Measurements from ENCODE around the gene APMAP.

Gene APMAP

DNA sequence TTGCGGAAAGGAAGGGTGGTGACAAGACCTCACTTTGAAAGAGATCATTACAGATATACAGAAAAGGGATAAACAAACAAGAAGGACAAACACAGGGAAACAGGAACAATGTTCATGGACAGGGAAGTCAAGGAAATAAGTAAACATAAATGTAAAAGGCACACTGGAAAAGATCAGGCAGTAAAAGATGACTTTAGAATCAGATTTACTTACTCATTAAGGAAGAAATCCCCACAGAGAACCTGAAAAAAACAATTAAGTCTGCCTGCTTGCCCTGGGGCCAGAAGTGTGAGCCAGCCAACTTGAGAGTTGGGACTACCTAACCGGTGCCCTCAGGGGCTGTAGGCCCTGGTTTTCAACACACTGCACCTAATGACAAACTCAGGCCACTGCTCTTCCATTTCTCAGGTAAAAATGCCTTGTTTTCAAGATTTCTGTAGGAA is 1.7 kb downstream of the APMAP start:
- DNase-seq (ENCODE audit: low read depth in 2 of 2, low spot score in 1 of 2): no peak

DNA sequence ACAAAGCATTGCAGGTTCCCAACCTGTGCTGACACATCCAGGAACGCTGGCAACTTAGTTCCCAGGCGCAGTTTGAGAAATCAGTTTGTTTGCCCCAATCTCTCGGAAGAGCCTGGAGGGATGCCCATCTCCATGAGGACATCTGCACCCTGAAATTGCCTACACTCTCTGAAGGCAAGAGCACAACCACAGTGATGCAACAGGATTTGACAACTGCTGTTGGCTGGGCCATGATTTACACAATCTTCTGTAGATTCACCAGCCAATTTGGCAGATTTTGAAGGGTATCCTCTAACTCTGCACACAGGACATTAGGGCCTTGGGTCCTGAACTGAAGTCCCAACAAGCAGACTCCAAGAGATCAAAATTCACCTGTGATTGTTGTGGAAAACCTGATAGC is 3.4 kb downstream of the APMAP start:
- DNase-seq (ENCODE audit: low read depth in 2 of 2, low spot score in 1 of 2): no peak

- no peak for DNase-seq (ENCODE audit: low read depth in 2 of 2, low spot score in 1 of 2)
Measured at GRCh38 chr20:24987873-24988835, 4.4 kb downstream of the APMAP start.

- no peak for DNase-seq (ENCODE audit: low read depth in 2 of 2, low spot score in 1 of 2)
Measured at GRCh38 chr20:24987244-24987643, 5.3 kb downstream of the APMAP start.

- DNase-seq (ENCODE audit: low read depth in 2 of 2, low spot score in 1 of 2): no peak
Measured at GRCh38 chr20:24986436-24987015, 6.0 kb downstream of the APMAP start.

- no peak for DNase-seq (ENCODE audit: low read depth in 2 of 2, low spot score in 1 of 2)
Measured at GRCh38 chr20:24985802-24986201, 6.7 kb downstream of the APMAP start.

DNA sequence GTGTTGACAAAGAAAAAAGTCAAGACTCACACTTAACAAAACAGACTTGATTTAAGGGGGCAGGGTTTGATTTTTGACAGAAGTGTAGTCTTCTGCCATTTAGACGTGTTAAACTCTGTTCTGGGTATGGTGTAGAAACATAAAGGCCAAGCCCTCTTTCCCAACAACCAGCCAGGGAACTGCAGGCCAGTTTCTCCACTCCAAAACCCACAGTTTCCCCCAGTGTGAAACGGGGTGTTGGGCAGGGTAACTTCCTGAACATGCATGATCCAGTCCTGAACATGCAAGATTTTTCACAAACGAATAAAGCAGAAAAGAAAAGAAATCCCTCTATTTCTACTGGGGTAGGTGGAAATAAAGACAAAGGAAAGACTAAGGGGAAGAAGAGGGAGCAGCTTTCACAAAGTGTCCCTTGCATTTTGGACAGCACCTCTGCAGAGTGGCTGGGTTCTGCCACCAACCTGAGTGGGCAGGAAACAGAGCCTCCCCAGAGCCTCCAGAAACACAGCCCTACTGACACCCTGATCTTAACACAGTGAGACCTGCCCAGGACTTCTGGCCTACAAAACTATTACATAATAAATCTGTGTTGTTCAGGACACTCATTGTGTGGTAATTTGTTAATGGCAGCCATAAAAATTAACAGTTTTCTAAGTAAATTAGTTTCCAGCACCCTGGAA is 7.5 kb downstream of the APMAP start:
- DNase-seq (ENCODE audit: low read depth in 2 of 2, low spot score in 1 of 2): no peak

DNA sequence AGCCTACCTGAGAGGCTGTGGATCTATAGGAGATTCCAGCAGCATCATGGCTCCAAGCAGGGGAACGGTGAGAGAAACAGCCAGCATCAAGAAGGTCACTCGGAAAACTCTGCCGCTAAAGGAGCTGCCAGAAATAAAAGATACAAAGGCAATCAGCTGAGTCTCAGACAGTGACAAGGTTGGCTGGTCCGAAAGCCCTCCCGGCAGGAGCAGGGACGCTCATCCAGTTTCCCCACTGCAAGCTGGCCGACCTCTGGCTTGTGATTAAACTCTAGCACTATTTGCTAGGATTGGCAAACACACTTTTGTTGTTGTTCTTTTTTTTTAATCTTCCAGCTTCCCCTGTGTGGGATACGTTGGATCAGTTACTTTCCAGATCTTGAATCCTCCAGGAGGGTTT is 8.7 kb downstream of the APMAP start:
- no peak for DNase-seq (ENCODE audit: low read depth in 2 of 2, low spot score in 1 of 2)

GRCh38 chr20:24981790-24982189 is 10.8 kb downstream of the APMAP start:
- no peak for DNase-seq (ENCODE audit: low read depth in 2 of 2, low spot score in 1 of 2)

DNA sequence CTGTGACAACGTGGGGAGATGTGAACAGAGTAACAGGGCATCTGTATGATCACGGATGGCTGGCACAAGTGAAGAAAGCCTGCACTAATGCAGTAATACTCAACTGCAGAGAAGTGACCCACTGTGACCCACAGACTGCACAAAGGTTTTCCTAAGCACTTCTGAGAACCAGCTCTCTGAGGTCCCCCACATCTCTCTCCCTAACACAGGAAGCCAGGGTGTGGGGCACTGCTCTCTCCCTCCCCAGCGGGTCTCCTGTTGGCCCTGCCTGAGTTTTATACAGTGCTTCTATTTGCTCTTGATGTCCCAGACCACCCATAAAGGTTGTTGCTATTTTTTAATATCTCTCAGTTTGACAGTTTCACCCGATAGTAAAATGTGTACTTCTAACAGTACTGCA is 11.3 kb downstream of the APMAP start:
- no peak for DNase-seq (ENCODE audit: low read depth in 2 of 2, low spot score in 1 of 2)

DNA sequence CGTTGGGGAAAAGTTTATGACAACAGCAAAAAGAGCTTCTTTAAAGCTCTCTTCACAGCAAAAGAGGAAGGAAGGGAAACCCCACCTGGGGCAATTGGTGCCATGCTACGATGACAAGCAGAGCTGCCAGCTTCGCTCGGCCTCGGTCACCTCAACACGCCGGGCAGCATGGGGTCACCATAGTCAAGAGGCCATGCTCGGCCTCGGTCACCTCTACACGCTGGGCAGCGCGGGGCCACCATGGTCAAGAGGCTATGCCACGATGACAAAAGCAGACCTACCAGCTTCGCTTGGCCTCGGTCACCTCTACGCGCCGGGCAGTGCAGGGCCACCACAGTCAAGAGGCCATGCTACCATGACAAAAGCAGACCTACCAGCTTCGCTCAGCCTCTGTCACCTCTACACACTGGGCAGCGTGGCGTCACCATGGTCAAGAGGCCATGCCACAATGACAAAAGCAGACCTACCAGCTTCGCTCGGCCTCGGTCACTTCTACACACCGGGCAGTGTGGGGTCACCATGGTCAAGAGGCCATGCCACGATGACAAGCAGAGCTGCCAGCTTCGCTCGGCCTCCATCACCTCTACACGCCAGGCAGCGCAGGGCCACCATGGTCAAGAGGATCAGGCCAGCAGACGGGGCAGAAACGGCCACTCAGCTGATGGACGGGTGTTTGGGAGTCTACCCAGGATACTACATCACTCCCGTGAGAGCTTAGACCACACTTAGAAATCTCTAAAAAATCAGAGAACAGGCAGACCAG is 12.1 kb downstream of the APMAP start:
- DNase-seq (ENCODE audit: low read depth in 2 of 2, low spot score in 1 of 2): no peak

DNA sequence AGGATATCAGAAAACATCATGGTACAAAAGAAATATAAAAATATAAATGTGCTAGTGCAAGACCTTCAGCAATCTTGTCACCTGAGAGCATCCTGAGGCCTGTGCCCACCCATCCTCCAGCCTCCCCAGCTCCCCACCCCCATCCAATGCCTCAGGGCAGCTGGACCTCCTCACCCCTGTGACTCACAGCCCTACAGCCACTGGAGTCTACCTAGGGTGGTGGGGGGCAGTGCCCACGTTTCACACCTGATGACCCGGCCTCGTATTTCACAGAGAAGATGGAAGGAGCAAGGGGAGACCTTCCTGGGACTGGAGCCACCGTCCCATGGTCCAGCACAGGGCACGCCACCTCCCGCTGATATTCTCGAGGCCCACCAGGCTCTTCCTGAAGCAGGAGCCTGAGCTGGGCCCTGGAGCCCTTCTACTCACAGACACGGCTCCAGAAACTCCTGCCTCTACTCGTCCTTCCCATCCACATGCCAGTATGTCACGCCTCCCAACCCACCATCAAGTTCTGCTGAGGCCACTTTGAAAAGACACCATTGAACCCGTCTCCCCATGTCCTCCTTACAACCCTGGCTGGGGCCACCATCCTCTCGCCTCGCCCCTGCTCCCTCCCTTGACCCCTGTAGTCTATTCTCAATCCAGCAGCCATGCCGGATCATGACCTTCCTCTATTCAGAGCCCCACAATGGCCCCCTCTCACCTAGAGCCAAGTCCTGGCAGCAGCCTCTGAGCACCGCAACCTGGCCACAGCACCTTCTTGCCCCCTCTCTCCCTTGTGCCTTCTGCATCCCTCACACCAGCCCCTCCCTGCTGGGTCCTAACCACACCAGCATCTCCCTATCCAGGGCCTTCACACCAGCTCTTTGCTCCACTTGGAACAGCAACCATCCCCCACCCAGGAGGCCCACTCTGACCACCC is 13.3 kb downstream of the APMAP start:
- DNase-seq (ENCODE audit: low read depth in 2 of 2, low spot score in 1 of 2): no peak

- no peak for DNase-seq (ENCODE audit: low read depth in 2 of 2, low spot score in 1 of 2)
Measured at GRCh38 chr20:24978513-24978912, 14.0 kb downstream of the APMAP start.

- DNase-seq (ENCODE audit: low read depth in 2 of 2, low spot score in 1 of 2): no peak
Measured at GRCh38 chr20:24977797-24978196, 14.8 kb downstream of the APMAP start.

DNA sequence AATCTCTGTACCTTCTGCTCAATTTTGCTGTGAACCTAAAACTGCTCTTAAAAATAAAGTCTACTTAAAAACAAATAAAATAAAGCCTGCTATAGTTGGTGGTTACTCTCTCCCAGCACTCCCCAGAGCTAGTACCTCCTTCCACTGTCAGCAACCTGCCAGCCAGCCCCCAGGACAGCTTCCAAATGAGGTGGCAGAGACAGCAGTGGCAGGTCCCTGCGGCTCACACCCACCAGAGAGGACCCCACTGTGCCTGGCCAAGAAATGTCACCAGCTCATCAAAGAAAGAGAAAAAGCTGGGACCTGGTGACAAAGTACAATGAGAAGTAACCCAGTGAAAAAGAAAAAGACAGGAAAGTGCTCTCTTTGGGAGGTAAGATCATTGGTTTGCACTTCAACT is 15.2 kb downstream of the APMAP start:
- no peak for DNase-seq (ENCODE audit: low read depth in 2 of 2, low spot score in 1 of 2)

- DNase-seq (ENCODE audit: low read depth in 2 of 2, low spot score in 1 of 2): no peak
Measured at GRCh38 chr20:24972341-24972740, 20.2 kb downstream of the APMAP start.

GRCh38 chr20:24971376-24972101 is 21.0 kb downstream of the APMAP start:
- DNase-seq (ENCODE audit: low read depth in 2 of 2, low spot score in 1 of 2): no peak

GRCh38 chr20:24970754-24971153 is 21.8 kb downstream of the APMAP start:
- no peak for DNase-seq (ENCODE audit: low read depth in 2 of 2, low spot score in 1 of 2)

DNA sequence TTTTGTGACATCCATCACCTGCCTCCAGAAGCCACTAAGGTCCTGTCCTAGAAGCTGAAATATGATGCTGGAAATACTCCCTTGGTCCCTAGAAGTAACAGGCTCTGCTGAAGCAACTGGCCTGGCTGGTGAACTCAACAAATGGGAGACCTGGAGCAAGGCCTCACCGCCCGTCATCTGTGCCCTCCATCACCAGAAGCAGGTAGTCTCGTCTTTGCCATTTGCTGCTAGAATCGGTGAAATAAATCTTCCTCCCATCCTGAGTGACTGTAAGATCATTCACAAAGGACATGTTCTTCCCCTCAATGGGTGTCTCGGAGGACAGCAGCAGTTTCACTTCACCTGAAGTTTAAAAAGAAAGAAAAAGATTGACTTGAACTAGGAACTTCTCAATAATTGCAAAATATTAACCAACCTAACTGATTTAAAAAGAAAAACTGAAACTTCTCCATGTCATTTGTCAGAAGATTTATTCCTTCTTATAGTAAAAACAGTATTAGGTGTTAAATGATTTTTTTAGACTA is 22.5 kb downstream of the APMAP start:
- DNase-seq (ENCODE audit: low read depth in 2 of 2, low spot score in 1 of 2): no peak
